HCT116 (cell line): ENCODE measurements around the gene HPD. TPM values are rescaled to one million over a fixed set of nuclear protein-coding genes. Genes with fewer than 3 reads are reported as not detected.

ENCODE experiments used
- ATAC-seq: fragments of 200-7000 bp; cut with Tn5 transposase; 2 replicates; pipeline ENCODE4 v1.9.1; 2020; ENCODE audit warnings: mild to moderate bottlenecking, moderate library complexity
- BruUV-seq: library from RNA; stranded (reverse); fragments of 400-500 nt; replicated peaks from 2 replicates; lab custom pipeline; 2021; lab: Mats Ljungman, UMichigan
- CTCF ChIA-PET: fragments of 300-600 bp; sonication (Branson Sonifier 250); formaldehyde crosslinking; loops from one replicate; lab custom pipeline; 2021; ENCODE audit warnings: antibody characterized with exemption; lab: Charles Lee
- POLR2A ChIA-PET: fragments of 300-600, 350-600 bp; sonication (Branson Sonifier 250); formaldehyde crosslinking; loops from one replicate; lab custom pipeline; 2021; ENCODE audit warnings: antibody characterized with exemption; lab: Charles Lee
- RAD21 ChIA-PET, 2 experiments: fragments of 300-600 bp; sonication (Branson Sonifier 250); formaldehyde crosslinking; loops; one replicate each; lab custom pipeline; 2023; ENCODE audit warnings: low total read pairs in 2 of 2; ENCODE audit not compliant: uncharacterized antibody in 2 of 2, unreplicated experiment in 2 of 2, low non-redundant PET in 1 of 2; lab: Charles Lee
- DNase-seq: peaks from one replicate; pipeline ENCODE4 v3.0.0-alpha.2; 2010; ENCODE audit warnings: low read depth, low spot score
- H2AFZ ChIP-seq: fragments of 200-600 bp; shearing (Covaris generic), sonication (generic); 2 replicates; pipeline ENCODE4 v1.6.1; 2017; ENCODE audit warnings: low read depth, mixed run types, mixed read lengths, antibody characterized with exemption, low read length; ENCODE audit not compliant: poor library complexity, severe bottlenecking
- H3K27ac ChIP-seq: 2 replicates; pipeline ENCODE4 v1.5.1; 2012; ENCODE audit warnings: low read depth, low read length
- H3K27me3 ChIP-seq: fragments of 200-600 bp; sonication (generic); 2 replicates; pipeline ENCODE4 v1.6.1; 2016; ENCODE audit warnings: mixed run types, low read length, mixed read lengths; ENCODE audit not compliant: insufficient read depth
- H3K36me3 ChIP-seq, 2 experiments: fragments of 200-500 bp in 1 of 2; fragments of 200-600 bp in 1 of 2; sonication (Bioruptor generic) in 1 of 2; sonication (generic) in 1 of 2; 2 replicates each; pipeline versions ENCODE4 v1.5.1 to v1.6.1; 2014 to 2016; ENCODE audit warnings: low read length in 2 of 2, inconsistent platforms in 1 of 2, mixed read lengths in 1 of 2, mixed run types in 1 of 2; ENCODE audit not compliant: insufficient read depth in 2 of 2, control insufficient read depth in 1 of 2
- H3K4me1 ChIP-seq, 2 experiments: fragments of 200-600 bp in 1 of 2; sonication (generic) in 1 of 2; 2 replicates each; pipeline versions ENCODE4 v1.5.1 to v1.6.1; 2012 to 2017; ENCODE audit warnings: low read length in 2 of 2, inconsistent platforms in 1 of 2, mild to moderate bottlenecking in 1 of 2, mixed read lengths in 1 of 2, mixed run types in 1 of 2, moderate library complexity in 1 of 2; ENCODE audit not compliant: insufficient read depth in 2 of 2, control insufficient read depth in 1 of 2
- H3K4me2 ChIP-seq: fragments of 200-600 bp; sonication (generic); 2 replicates; pipeline ENCODE4 v1.6.1; 2017; ENCODE audit warnings: mixed run types, low read length, mixed read lengths
- H3K4me3 ChIP-seq, 2 experiments: fragments of 200-600 bp in 1 of 2; sonication (generic) in 1 of 2; replicated peaks in 1 of 2; 2 replicates each; pipeline ENCODE4 v1.5.1; 2011 to 2016; ENCODE audit warnings: low read length in 2 of 2, control low read depth in 1 of 2, low read depth in 1 of 2, mild to moderate bottlenecking in 1 of 2, mixed read lengths in 1 of 2, mixed run types in 1 of 2
- H3K79me2 ChIP-seq: fragments of 200-600 bp; sonication (generic); 2 replicates; pipeline ENCODE4 v1.6.1; 2017; ENCODE audit warnings: mild to moderate bottlenecking, mixed run types, low read length, moderate library complexity, mixed read lengths; ENCODE audit not compliant: insufficient read depth
- H3K9ac ChIP-seq: fragments of 200-600 bp; sonication (generic); 2 replicates; pipeline ENCODE4 v1.6.1; 2016; ENCODE audit warnings: low read length, mixed read lengths
- H3K9me2 ChIP-seq: fragments of 200-600 bp; sonication (generic), shearing (Covaris generic); 2 replicates; pipeline ENCODE4 v1.6.1; 2017; ENCODE audit warnings: mixed run types, mild to moderate bottlenecking, moderate library complexity; ENCODE audit not compliant: insufficient read depth
- H3K9me3 ChIP-seq, 2 experiments: fragments of 200-500 bp in 1 of 2; fragments of 200-600 bp in 1 of 2; sonication (Bioruptor generic) in 1 of 2; sonication (generic) in 1 of 2; 2 replicates each; pipeline ENCODE4 v1.6.1; 2014 to 2017; ENCODE audit warnings: low read length in 2 of 2, mixed read lengths in 2 of 2, inconsistent platforms in 1 of 2, low read depth in 1 of 2, mild to moderate bottlenecking in 1 of 2, mixed run types in 1 of 2, moderate library complexity in 1 of 2; ENCODE audit not compliant: control insufficient read depth in 1 of 2, insufficient read depth in 1 of 2
- H4K20me1 ChIP-seq: fragments of 200-600 bp; sonication (generic), shearing (Covaris generic); 2 replicates; pipeline ENCODE4 v1.6.1; 2017; ENCODE audit warnings: mixed run types, mild to moderate bottlenecking, moderate library complexity; ENCODE audit not compliant: insufficient read depth
- CBX3 ChIP-seq: IDR thresholded peaks from 2 replicates; pipeline ENCODE4 v1.6.1; 2012; ENCODE audit warnings: low read depth
- CEBPB ChIP-seq: IDR thresholded peaks from 2 replicates; pipeline ENCODE4 v1.6.1; 2012; ENCODE audit warnings: low read depth
- EGR1 ChIP-seq: IDR thresholded peaks from 2 replicates; pipeline ENCODE4 v1.6.1; 2012; ENCODE audit warnings: low read depth
- ELF1 ChIP-seq: IDR thresholded peaks from 2 replicates; pipeline ENCODE4 v1.6.1; 2012; ENCODE audit warnings: low read depth, borderline replicate concordance
- EZH2 ChIP-seq: fragments of 200-600 bp; sonication (generic); IDR thresholded peaks from 2 replicates; pipeline ENCODE4 v1.6.1; 2017; ENCODE audit warnings: antibody characterized with exemption, mixed run types
- EZH2phosphoT487 ChIP-seq: fragments of 200-600 bp; IDR thresholded peaks from 2 replicates; pipeline ENCODE4 v1.6.1; 2018; ENCODE audit warnings: antibody characterized with exemption, borderline replicate concordance
- FOSL1 ChIP-seq: IDR thresholded peaks from 2 replicates; pipeline ENCODE4 v1.6.1; 2012; ENCODE audit warnings: low read depth
- JUND ChIP-seq: IDR thresholded peaks from 2 replicates; pipeline ENCODE4 v1.6.1; 2012
- MAX ChIP-seq: IDR thresholded peaks from 2 replicates; pipeline ENCODE4 v1.6.1; 2012
- POLR2AphosphoS5 ChIP-seq: IDR thresholded peaks from 2 replicates; pipeline ENCODE4 v1.6.1; 2011; ENCODE audit warnings: mild to moderate bottlenecking, low read depth, low read length, moderate library complexity
- REST ChIP-seq: IDR thresholded peaks from 2 replicates; pipeline ENCODE4 v1.6.1; 2012; ENCODE audit warnings: low read depth
- SIN3A ChIP-seq: IDR thresholded peaks from 2 replicates; pipeline ENCODE4 v1.6.1; 2012; ENCODE audit warnings: low read depth
- SP1 ChIP-seq: IDR thresholded peaks from 2 replicates; pipeline ENCODE4 v1.6.1; 2012; ENCODE audit warnings: low read depth
- SRF ChIP-seq: IDR thresholded peaks from 2 replicates; pipeline ENCODE4 v1.6.1; 2012; ENCODE audit warnings: low read depth
- TCF7L2 ChIP-seq: IDR thresholded peaks from 2 replicates; pipeline ENCODE4 v1.7.0; 2011; ENCODE audit warnings: borderline replicate concordance, inconsistent platforms; ENCODE audit not compliant: insufficient read depth, insufficient read length; ENCODE audit errors: extremely low read depth
- ZFX ChIP-seq: fragments of 450-650 bp; IDR thresholded peaks from 2 replicates; pipeline ENCODE4 v1.6.1; 2017
- intact Hi-C: fragments of 100-400 bp; cut with micrococcal nuclease; formaldehyde crosslinking; loops from 2 replicates; pipeline ENCODE4 v1.10.0; 2022
- total RNA-seq: library from RNA; stranded (reverse); gene quantifications from one replicate; pipeline ENCODE4 v1.2.1, GENCODE V29; 2021; ENCODE audit not compliant: unreplicated experiment

Gene HPD
- total RNA-seq, 1 experiment from 2014 or later, result 1.1 TPM

GRCh38 chr12:121903202-121903601 lies 44.5 kb upstream of the HPD start:
- H3K27ac ChIP-seq, result no peak overlapping the region
- no peak overlapping the region for H3K9ac ChIP-seq
- no peak for ATAC-seq
- no peak overlapping the region for H2AFZ ChIP-seq
- H3K4me1 ChIP-seq, result no peaks in the 10 kb centered on the region
- RAD21 ChIA-PET, result no interaction called here
- H3K36me3 ChIP-seq, result peaks cover 20 to 40% of the 10 kb centered on the region in 2 experiments
- H3K4me3 ChIP-seq, result no peak overlapping the region
- no peak for DNase-seq
- no peaks in the 10 kb centered on the region for H4K20me1 ChIP-seq
- TF ChIP-seq TCF7L2 (no peak), MAX (no peak), EGR1 (no peak), REST (no peak), EZH2phosphoT487 (no peak)
- no peaks in the 10 kb centered on the region for H3K79me2 ChIP-seq
- CTCF ChIA-PET, result no interaction called here
- POLR2A ChIA-PET, result no interaction called here
- BruUV-seq, result no TSS peak
- H3K27me3 ChIP-seq, result no peaks in the 10 kb centered on the region
- H3K9me2 ChIP-seq, result no peaks in the 10 kb centered on the region
- intact Hi-C loops, result no loop called here
- no peak overlapping the region for H3K4me2 ChIP-seq
- no peaks in the 10 kb centered on the region for H3K9me3 ChIP-seq

DNA sequence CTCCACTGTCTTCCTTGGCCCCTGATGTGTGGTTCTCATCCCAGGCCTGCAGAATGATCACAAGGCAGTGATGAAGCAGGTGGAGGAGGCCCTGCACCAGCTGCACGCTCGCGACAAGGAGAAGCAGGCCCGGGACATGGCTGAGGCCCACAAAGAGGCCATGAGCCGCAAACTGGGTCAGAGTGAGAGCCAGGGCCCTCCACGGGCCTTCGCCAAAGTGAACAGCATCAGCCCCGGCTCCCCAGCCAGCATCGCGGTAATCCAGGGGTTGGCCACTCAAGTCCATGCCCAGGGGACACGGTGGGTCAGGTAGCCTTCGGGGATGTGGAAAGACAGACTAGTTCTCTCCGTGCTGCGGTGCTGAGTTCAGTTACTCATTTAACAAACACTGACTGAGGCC lies 40.9 kb upstream of the HPD start:
- Histone ChIP-seq H2AFZ (no peak overlapping the region), H3K9ac (no peak overlapping the region), H4K20me1 (no peaks in the 10 kb centered on the region), H3K4me2 (no peak overlapping the region), H3K9me3 (no peaks in the 10 kb centered on the region), H3K36me3 (peaks cover 27 to 39% of the 10 kb centered on the region in 2 experiments), H3K27me3 (no peaks in the 10 kb centered on the region), H3K79me2 (peaks cover 11% of the 10 kb centered on the region; the same call in 1 of the 2 replicates), H3K27ac (no peak overlapping the region), H3K4me1 (no peaks in the 10 kb centered on the region), H3K4me3 (no peak overlapping the region), H3K9me2 (no peaks in the 10 kb centered on the region)
- CTCF ChIA-PET, result no interaction called here
- intact Hi-C loops, result no loop called here
- no TSS peak for BruUV-seq
- POLR2A ChIA-PET, result no interaction called here
- ATAC-seq, result no peak
- RAD21 ChIA-PET, result no interaction called here
- no peak for DNase-seq
- TF ChIP-seq SIN3A (no peak), SRF (no peak), CEBPB (no peak), FOSL1 (no peak), EZH2phosphoT487 (no peak), POLR2AphosphoS5 (no peak), EZH2 (no peak), CBX3 (no peak), SP1 (no peak), EGR1 (no peak), JUND (no peak), ELF1 (no peak), REST (no peak), ZFX (no peak)
